ENCODE measurements around the gene GANAB.

DNA sequence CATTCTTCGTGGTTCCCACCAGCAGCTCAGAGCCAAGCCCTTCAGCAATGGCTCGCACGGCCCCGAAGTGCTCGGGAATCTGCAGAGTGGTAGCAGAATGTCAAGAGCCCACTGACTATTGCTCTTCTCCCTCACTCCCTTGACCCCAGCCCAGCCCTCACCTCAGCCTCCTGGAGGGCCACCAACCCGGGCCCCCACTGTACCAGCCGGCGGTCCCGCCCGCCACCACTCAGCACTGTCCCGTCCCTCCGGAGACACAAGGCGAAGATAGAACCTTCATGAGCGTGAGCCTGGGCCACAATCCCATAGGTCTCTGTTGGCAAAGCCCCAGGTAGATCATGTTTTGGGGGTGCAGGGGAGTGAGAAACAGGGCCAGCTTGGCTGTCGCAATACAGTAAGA, 40.5 kb downstream of the GANAB start:
- TF ChIP-seq POLR2AphosphoS5 (IDR thresholded peaks at IDR 0.05; ENCODE audit: low read depth, low read length) (no peak), SPI1 (IDR thresholded peaks at IDR 0.05; ENCODE audit: low read depth, low read length) (no peak)

Measured in GM12891 (cell line).